ENCODE results near the gene CROCC2.

The CROCC2 gene

GRCh38 chr2:240936106-240936505, 30.0 kb downstream of the CROCC2 start:
- TF ChIP-seq CTCF (IDR thresholded peaks at IDR 0.05; ENCODE audit: low read depth, low read length), result no peak
- in situ Hi-C loops (cut with HindIII; ENCODE audit: low sequenced_read_pairs), result no loop called here
- H3K4me3 ChIP-seq (ENCODE audit: low read depth, low read length), result no peak overlapping the region
- no peak for DNase-seq (ENCODE audit: low read depth, low spot score)

GRCh38 chr2:240946046-240946445, 39.9 kb downstream of the CROCC2 start:
- in situ Hi-C loops (cut with HindIII; ENCODE audit: low sequenced_read_pairs), result no loop called here

GRCh38 chr2:240946654-240947053, 40.5 kb downstream of the CROCC2 start:
- no peak overlapping the region for H3K4me3 ChIP-seq (ENCODE audit: low read depth, low read length)
- no peak for DNase-seq (ENCODE audit: low read depth, low spot score)
- TF ChIP-seq CTCF (IDR thresholded peaks at IDR 0.05; ENCODE audit: low read depth, low read length), result no peak
- in situ Hi-C loops (cut with HindIII; ENCODE audit: low sequenced_read_pairs), result no loop called here

More at GRCh38 chr2:240946046-240946445, 39.9 kb downstream of the CROCC2 start:
- H3K4me3 ChIP-seq (ENCODE audit: low read depth, low read length), result no peak overlapping the region
- no peak for TF ChIP-seq CTCF (IDR thresholded peaks at IDR 0.05; ENCODE audit: low read depth, low read length)
- DNase-seq (ENCODE audit: low read depth, low spot score), result no peak

GRCh38 chr2:240947176-240947575, 41.0 kb downstream of the CROCC2 start:
- H3K4me3 ChIP-seq (ENCODE audit: low read depth, low read length), result no peak overlapping the region
- TF ChIP-seq CTCF (IDR thresholded peaks at IDR 0.05; ENCODE audit: low read depth, low read length), result no peak
- no peak for DNase-seq (ENCODE audit: low read depth, low spot score)
- in situ Hi-C loops (cut with HindIII; ENCODE audit: low sequenced_read_pairs), result no loop called here

- in situ Hi-C loops (cut with HindIII; ENCODE audit: low sequenced_read_pairs), result no loop called here
- no peak overlapping the region for H3K4me3 ChIP-seq (ENCODE audit: low read depth, low read length)
- no peak for TF ChIP-seq CTCF (IDR thresholded peaks at IDR 0.05; ENCODE audit: low read depth, low read length)
- no peak for DNase-seq (ENCODE audit: low read depth, low spot score)
Measured at GRCh38 chr2:240947607-240948006, 41.5 kb downstream of the CROCC2 start.

- DNase-seq (ENCODE audit: low read depth, low spot score), result no peak
- TF ChIP-seq CTCF (IDR thresholded peaks at IDR 0.05; ENCODE audit: low read depth, low read length), result no peak
Measured at GRCh38 chr2:240948086-240948485, 42.0 kb downstream of the CROCC2 start.

More at GRCh38 chr2:240948086-240948485, 42.0 kb downstream of the CROCC2 start:
- no peak overlapping the region for H3K4me3 ChIP-seq (ENCODE audit: low read depth, low read length)
- in situ Hi-C loops (cut with HindIII; ENCODE audit: low sequenced_read_pairs), result no loop called here
